NCI-H460 (cell line): ENCODE measurements around the gene TBL2. TPM values are rescaled to one million over a fixed set of nuclear protein-coding genes. Genes with fewer than 3 reads are reported as not detected.
"Not testable (repeated sequence)": the region's sequence is repeated elsewhere in the genome, so short reads cannot be mapped to it uniquely, and the experiment has no call there.

Experiments
- DNase-seq: peaks from one replicate; pipeline ENCODE4 v3.0.0-alpha.2; 2016; ENCODE audit warnings: low read depth; ENCODE audit errors: extremely low read depth
- total RNA-seq: library from RNA; depleted of rRNA; stranded (reverse); fragments of >200 nt; shearing (Covaris generic); gene quantifications from 2 replicates; pipeline ENCODE4 v1.2.3, GENCODE V29; 2014

TBL2 gene
- total RNA-seq, 1 experiment from 2014 or later = 70.5 TPM

DNA sequence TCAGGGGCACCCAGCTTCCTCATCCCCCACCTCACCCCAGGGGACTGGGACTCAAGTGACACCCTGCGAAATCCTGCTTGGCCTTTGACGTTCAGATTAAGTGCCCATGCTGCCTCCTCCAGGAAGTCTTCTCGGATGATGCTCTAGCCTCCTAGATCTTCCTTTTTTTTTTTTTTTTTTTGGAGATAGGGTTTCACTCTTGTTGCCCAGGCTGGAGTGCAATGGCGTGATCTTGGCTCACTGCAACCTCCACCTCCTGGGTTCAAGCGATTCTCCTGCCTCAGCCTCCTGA, 29.3 kb upstream of the TBL2 start:
- DNase-seq = not testable (repeated sequence)

DNA sequence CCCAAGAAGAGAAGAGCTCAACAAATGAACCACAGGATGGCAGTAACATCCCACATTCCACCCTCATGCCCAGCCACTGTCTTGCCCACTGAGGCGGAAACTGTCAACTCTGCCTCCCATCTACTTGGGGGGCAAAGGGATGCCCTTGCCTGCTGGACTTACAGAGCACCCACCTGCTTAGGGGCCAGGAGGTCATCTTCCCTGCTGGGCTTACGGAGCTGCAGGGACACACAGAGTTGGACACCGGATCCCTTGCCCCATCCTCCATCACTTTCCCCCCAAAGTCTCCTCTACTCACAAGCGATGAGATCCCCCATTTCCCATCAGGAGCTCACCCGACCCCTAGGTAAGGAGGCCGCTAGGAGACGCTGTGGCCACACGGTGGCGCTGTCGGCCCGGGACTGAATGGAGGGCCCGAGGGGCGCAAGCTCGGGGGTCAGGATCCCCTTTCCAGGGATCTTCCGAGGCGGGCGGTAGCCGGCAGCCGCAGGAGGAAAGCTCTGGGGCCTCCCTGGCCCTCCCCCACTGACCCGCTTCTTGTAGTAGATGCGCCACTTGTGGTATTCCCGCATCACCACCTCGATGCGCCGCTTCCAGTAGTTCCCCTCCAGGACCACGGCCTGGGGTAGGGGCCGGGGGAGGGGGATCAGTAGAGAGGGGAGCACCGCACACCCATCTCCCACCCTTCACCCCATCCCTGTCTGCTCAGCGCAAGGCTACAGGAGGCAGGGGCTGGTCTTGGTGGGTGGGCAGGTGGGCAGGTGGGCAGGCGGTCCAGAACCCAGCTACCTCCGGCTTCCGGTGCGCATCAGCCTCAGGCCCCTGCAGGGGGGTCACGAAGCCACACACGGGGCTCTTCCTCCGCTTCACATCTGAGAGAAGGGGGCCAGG, 28.7 kb upstream of the TBL2 start:
- peak; percentile 30 for DNase-seq

DNA sequence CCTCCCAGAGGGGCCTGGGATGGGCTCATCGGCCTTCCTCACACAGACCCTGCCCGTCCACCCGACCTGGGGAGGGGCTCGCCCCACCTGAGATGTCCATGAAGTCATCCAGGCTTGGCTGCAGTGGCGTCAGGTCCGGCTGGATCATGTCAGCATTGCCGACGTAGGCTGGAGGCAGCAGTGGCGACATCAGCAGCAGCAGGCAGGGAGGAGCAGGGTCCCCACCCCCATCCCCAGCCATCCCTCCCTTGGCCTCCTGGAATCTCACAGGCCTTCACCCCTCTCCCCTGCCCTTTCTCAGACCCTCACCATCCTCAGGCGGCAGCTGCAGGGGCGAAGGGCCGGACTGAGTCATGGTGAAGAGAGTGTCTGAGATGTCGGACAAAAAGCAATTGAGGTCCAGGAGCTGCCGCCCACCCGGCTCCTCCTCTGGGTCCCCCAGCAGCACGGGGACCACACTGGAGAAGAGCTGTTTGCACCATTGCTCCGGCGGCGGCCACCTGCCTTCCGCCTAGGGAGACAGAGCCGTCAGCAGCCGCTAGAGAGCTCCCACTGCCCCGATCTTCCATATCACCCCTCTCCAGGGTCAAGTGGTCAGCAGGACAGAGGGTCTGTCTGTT, 27.3 kb upstream of the TBL2 start:
- no peak for DNase-seq

DNA sequence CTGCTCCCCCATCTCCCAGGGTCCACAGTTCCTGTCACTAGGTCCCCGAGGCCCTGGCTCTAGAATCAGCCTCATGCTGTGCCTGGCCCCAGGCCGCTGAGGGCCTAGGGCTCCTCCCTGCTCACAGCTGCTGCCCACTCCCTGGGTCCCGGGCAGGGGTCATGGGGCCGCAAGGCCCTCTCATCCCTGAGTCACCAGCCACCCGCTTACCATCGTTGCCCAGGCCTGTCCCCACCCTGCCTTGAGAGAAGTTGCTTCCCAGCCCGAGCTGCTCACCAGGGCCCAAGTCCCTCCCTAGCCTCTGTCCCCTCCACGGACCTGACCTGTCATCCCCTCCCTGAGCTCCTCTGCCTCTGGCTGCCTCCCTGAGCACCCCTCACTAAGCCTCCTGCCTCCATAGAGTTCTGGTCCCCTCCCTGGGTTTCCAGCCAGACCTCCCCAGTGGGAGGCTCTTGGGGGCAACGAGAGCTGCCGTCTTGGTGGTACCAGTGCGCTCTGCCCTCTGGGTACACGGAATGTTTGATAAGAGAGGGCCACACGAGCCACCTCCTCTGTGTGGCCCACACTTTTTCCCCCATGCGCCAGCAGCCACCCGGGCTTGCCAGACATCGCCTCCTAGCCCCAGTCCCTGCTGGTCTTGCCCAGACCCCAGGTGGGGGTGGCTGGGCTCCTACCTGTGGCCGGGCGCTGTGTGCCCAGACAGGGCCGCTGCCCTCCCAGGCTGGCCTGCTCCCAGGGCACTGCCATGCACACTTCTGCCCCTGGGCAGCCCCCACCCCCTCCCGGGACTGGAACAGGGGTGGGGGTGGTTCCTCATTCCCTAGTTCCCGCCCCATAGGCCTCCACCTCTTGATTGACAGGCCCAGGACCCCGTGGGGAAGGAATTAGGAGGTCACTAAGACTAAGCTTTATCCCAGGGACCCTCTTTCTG, 24.6 kb upstream of the TBL2 start:
- no peak for DNase-seq

DNA sequence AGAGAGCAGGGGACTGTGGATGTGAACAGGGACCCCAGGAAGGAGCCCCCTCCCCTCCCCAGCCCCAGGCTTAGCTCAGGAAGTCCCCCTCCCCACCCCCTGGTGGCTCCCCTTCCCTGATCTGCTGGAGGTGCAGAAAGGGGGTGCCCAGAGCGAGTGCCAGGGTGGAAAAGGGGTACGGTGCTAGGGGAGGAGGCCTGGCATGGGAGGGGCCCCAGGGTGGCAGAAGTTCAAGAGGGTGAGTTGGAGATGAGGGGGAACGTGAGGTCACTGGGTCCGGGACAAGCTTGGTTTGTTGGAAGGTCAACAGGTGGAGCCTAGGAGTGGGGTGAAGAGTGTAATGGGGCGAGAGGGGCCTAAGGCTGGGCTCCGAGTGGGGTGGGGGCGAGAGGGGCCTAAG, 21.5 kb upstream of the TBL2 start:
- DNase-seq = no peak

GRCh38 chr7:73599151-73599882, 20.9 kb upstream of the TBL2 start:
- DNase-seq = no peak

DNA sequence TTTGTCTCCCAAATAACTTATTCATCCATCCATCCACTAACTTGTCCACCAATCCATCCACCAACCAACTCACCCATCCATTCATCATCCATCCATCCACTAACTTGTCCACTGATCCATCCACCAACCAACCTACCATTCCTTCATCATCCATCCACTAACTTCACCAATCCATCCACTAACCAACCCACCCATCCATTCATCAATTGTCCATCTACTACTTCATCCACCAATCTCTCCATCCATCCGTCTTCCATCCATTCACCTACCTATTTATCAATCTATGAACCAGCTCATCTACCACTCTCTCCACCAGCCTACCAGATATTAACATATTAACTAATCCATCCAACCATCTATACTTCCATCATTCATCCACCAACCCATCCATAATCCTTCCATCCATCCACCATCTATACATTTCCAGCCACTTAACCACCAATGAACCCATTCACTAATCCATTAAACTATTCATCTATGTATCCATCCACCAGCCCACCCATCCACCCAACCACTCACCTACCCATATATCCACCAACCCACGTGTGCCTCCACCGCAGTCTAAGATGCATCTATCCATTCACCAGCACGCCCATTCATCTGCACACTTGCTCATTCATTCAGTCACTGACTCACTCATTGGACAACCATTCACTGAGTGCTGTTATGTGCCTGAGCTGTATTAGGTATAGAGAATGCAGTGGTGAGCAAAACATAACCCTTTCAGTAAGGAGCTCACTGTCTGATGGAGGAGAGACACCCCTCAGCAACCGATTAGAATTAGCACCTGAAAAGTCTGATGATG, 19.8 kb upstream of the TBL2 start:
- no peak for DNase-seq

- no peak for DNase-seq
Measured at GRCh38 chr7:73596191-73597065, 18.0 kb upstream of the TBL2 start.

GRCh38 chr7:73595358-73595757, 17.0 kb upstream of the TBL2 start:
- DNase-seq = no peak

- no peak for DNase-seq
Measured at GRCh38 chr7:73593207-73594045, 15.0 kb upstream of the TBL2 start.

- DNase-seq = no peak
Measured at GRCh38 chr7:73586911-73587310, 8.5 kb upstream of the TBL2 start.

DNA sequence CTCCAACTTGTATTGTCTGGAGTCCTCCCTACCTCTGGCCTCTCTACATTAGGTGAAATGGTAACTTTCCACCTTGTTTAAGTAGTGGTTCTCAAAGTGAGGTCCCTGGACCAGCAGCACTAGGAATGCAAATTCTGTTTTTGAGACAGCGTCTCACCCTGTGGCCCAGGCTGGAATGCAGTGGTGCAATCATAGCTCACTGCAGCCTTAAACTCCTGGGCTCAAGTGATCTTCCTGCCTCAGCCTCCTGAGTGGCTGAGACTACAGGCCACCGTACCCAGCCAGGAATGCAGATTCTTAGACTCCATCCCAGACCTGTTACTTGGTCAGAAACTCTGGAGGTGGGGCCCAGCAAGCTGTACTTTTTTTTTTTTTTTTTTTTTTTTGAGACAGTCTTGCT, 6.8 kb upstream of the TBL2 start:
- no peak for DNase-seq

DNA sequence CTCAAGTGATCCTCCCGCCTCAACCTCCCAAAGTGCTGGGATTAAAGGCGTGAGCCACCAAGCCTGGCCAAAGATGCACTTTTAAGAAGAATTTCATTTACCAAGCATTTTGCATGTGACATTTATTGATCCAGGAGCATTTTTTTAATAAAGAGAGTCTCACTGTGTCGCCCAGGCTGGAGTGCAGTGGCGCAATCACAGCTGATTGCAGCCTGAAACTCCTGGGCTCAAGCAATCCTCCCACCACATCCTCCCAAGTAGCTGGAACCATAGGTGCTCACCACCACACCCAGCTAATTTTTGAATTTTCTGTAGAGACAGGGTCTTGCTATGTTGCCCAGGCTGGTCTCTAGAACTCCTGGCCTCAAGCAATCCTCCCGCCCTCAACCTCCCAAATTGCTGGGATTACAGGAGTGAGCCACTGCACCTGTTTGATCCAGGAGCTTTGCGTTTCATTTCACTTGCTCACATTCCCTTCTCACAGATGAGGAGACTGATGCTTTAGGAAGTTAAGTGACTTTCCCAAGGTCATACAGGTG, 4.4 kb upstream of the TBL2 start:
- DNase-seq = no peak

DNA sequence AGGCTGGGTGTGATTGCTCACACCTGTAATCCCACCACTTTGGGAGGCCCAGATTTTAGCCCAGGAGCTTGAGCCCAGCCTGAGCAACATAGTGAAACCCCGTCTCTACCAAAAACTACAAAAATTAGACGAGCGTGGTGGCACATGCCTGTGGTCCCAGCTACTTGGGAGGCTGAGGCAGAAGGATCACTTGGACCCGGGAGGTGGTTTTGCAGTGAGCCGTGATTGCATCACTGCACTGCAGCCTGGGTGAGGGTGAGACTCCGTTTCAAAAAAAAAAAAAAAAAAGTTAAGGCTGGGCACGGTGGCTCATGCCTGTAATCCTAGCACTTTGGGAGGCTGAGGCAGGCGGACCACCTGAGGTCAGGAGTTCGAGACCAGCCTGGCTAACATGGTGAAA, 2.6 kb upstream of the TBL2 start:
- DNase-seq = not testable (repeated sequence)

DNA sequence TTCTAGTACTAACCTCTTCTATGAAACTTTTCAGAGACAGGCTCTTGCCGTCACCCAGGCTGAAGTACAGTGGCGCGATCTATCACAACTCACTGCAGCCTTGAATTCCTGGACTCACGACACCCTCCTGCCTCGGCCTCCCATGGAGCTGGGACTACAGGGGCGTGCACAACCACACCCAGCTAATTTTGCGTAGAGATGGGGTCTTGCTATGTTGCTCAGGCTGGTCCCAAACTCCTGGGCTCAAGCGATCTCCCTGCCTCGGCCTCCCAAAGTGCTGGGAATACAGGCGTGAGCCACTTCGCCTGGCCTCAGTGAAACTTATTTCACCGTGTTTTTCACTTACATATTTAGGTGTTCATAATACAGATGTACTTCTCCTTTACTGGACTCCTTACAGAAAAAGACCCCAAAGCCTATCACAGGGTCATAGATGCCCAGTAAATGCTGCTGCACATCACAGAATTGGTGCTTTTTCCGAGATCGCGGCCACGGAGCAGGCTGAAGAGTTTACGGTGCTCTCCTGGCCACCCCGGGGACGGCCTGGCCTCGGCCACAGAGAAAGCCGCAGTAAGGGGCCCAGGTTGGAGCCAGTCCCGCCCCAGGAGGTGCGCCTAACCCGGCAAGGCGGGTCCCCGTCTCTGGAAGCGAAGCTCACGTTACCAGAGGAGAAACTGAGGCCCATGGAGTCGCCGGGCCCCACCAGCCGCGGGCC, 595 bp downstream of the TBL2 start:
- DNase-seq = no peak

- no peak for DNase-seq
Measured at GRCh38 chr7:73573791-73574190, 4.6 kb downstream of the TBL2 start.

DNA sequence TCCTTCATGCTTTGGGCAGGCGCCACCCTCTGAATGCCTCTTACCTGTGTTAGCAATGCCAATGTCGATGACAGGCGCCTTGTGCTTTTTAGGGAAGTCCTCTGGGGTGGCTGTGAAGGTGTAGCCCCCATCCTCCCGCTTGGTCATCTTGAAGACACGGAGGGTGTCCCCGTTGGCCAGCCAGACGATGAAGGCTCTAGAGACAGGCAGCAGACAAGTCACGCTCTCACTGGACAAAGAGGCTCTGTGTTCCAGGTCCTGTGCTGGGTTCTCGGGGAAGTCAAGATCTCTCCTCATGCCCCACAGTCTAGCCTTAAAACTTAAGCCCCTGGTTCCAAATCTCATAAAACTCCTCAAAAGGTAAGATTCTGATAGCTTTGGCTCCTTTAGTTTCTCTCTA, 5.1 kb downstream of the TBL2 start:
- no peak for DNase-seq
